GM21528 (cell line): Measurements from ENCODE around the gene ADAMTS14.
"Not testable (repeated sequence)": the region's sequence is repeated elsewhere in the genome, so short reads cannot be mapped to it uniquely, and the experiment has no call there.

Source experiments
- ATAC-seq: cut with Tn5 transposase; IDR thresholded peaks from one replicate; pipeline ENCODE4 v1.9.1; 2021; ENCODE audit warnings: mild to moderate bottlenecking, moderate library complexity; ENCODE audit not compliant: unreplicated experiment, low FRiP score

ADAMTS14 gene

DNA sequence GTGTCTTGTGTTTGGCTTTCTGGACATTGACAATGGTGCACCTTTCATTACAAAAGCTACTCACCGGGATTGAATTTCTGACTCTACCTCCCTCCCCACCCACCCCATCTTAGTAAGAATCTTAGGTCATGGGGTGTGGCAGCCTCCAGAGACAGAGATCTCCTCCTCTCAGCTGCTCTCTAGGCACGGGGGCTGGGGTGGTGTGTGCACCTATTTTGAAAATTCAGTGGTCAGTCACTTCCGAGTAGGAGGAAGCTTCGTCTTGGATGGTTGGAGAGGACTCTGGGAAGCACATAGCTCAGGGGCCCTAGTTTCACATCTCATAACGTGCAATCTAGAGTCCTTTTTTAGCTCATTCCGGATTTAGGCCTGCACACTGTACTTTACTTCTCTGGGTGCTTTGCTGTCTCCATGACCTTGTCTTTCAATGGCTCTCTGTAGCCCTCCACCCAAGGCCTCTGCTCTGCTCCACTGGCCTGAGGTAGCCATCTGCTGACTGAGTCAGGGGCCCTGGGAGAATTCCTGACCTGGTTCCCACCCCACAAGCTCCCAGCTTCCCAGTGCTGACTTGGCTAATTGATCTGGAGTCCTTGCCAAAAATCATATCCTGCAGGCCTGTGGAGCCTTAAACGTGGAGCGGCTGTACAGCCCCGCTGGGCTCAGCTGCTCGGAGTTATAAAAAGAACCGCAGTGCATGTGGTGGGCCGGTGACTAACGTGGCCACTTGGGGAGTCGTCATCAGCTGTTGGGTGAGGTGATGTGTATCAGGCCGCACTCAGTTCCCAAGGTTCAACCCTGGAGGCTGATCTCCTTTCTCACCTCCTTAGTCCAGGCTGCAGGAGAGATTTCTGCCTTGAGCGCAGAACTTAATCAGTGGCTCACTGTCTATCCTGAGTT is 19.3 kb upstream of the ADAMTS14 start:
- ATAC-seq = no peak

DNA sequence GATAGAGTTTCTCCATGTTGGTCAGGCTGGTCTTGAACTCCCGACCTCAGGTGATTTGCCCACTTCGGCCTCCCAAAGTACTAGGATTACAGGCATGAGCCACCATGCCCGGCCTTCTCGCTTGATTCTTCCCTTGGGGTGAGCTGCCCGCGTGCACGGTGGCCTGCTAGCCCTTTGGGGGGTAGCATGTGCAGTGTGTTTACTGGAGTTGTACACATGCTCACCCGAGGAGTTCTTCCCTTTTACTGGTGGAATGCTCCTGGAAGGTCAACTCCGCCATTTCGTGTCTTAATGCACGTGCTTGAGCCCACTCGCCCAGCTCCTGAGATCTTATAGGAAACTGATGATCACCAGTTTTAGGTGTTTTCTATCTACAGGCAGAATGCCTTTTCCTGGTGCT is 17.0 kb upstream of the ADAMTS14 start:
- no peak for ATAC-seq

DNA sequence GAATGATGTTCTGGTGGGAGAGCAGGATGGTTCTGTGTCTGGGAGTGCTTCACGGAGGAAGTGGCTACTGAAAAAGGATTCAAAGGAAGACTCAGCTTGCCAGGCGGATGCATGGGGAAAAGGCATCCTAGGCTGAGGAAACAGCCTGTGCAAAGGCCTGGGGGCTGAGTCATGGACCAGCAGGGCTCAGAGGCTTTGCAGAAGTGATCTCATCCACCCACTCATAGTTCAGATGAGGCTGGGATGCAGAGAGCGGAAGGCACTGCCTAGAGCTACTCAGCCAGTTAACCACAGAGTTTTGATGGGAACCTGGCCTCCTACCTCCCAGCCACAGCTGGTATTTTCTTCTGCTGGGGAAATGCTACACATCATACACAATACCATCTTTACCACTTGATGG is 15.8 kb upstream of the ADAMTS14 start:
- peak; percentile 68 for ATAC-seq

DNA sequence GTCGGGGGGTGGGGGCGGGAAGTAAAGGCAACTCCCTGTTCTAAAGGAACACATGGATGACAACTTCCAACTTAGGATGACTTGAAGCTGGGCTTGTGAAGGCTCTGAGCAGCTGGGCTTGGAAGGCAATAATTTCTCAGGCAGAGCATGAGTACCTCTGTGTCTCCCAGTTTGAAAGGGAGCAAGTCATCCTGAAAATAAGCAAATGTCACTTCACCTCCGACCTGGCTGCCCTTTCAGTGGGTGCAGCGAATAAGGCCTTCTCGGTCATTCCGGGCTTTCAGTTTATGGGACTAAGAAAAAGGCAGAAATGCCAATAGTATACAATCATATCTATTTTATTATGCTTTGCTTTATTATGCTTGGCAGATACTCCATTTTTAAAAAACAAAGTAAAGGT is 15.3 kb upstream of the ADAMTS14 start:
- no peak for ATAC-seq

DNA sequence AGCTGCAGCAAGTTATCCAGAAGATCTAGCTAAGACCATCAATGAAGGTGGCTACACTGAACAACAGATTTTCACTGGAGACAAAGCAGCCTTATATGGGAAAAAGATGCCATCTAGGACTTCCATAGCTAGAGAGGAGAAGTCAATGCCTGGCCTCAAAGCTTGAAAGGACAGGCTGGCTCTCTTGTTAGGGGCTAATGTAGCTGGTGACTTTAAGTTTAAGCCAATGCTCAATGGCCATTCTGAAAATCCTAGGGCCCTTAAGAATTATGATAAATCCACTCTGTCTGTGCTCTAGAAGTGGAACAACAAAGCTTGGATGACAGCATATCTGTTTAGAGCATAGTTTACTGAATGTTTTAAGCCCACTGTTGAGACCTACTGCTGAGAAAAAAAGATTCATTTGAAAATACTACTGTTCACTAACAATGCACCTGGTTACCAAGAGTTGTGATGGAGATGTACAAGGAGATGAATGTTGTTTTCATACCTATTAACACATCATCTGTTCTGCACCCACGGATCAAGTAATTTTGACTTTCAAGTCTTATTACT is 13.6 kb upstream of the ADAMTS14 start:
- ATAC-seq = no peak

DNA sequence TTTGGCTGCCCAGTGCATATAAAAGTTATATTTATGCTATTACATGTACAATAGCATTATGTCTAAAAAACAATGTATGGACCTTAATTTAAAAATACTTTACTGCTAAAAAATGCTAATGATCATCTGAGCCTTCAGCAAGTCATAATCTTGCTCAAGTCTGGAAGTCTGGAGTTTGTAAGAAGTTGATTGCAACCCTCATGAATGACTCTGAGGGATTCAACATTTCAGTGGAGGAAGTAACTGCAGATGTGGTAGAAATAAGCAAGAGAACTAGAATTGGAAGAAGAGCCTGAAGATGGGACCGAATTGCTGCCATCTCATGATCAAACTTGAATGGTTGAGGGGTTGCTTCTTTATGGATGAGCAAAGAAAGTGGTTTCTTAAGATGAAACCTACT is 13.0 kb upstream of the ADAMTS14 start:
- no peak for ATAC-seq

DNA sequence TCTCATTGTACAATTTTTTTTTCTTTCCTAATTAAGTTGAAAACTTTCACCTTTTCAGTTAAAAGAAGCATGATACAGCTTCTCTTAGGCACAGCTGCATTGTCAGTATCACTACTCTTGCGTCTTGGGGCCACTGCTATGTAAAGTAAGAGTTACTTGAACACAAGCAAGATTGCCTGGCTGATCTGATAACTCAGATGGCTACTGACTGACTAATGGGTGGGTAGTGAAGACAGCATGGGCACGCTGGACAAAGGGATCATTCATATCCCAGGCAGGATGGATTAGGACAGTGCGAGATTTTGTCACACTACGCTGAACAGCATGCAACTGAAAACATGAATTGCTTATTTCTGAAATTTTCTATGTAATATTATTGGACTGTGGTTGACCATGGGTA is 11.6 kb upstream of the ADAMTS14 start:
- ATAC-seq = no peak

DNA sequence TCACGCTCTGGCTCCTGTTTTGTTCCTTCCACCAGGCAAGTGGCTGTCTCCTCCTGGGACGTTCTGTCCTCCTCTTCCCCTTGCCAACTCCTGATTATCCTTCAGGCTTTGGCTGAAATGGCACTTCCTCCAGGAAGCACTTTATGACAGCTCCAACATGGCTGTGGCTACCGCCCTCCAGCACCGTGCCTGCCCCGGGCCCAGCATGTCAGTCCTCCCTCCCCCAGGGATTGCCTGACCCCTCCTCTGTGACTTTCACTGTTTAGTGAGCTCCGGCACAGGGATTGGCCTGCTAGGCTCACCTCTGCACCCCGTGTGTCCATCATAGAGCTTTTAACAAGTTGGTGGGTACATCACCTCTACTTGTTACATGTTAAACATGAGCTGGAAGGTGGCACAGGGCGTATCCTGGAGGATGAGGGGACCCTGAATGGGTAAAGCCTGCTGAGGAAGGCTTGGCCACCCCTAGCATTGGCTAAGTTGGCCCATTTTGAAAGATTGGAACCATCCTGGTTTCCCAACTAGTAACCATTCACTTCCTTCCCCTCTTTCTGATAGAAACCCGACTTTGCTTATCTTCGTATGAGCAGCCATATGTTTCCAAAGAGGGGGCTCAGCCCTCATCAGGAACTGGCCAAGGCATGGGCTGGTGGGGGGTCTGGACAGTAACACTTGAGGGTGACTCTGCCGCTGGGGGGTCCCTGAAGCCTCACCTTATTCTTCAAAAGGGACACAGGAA is 10.5 kb upstream of the ADAMTS14 start:
- no peak for ATAC-seq

DNA sequence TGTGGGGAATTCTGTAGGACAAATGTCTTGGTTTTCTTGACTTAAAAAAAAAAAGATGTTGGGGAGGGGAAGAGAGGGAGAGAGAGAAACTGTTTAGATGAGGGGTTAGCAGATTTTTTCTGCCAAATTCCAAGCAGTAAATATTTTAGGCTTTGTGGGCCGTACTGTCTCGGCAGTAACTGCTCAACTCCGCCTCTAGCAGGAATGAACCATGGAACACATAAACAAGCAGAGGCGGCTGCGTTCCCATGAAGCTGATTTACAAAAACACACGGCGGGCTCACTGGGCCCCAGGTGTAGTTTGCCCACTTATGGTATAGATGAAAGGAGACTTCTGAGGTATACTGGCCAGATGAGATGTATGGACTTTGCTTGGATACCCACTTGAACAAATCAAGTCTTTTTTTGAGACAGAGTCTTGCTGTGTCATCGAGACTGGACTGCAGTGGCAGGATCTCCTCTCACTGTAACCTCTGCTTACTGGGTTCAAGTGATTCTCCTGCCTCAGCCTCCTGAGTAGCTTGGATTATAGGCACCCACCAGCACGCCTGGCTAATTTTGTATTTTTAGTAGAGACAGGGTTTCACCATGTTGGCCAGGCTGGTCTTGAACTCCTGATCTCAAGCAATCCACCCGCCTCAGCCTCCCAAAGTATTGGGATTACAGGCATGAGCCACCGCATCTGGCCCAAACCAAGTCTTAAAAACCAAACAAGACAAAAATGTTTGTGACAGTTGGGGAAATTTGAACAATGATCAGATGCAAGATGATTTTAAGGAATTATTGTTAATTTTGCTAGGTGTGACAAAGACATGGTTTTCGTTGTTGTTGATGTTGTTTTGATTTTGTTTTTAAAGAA is 9.7 kb upstream of the ADAMTS14 start:
- ATAC-seq = no peak

DNA sequence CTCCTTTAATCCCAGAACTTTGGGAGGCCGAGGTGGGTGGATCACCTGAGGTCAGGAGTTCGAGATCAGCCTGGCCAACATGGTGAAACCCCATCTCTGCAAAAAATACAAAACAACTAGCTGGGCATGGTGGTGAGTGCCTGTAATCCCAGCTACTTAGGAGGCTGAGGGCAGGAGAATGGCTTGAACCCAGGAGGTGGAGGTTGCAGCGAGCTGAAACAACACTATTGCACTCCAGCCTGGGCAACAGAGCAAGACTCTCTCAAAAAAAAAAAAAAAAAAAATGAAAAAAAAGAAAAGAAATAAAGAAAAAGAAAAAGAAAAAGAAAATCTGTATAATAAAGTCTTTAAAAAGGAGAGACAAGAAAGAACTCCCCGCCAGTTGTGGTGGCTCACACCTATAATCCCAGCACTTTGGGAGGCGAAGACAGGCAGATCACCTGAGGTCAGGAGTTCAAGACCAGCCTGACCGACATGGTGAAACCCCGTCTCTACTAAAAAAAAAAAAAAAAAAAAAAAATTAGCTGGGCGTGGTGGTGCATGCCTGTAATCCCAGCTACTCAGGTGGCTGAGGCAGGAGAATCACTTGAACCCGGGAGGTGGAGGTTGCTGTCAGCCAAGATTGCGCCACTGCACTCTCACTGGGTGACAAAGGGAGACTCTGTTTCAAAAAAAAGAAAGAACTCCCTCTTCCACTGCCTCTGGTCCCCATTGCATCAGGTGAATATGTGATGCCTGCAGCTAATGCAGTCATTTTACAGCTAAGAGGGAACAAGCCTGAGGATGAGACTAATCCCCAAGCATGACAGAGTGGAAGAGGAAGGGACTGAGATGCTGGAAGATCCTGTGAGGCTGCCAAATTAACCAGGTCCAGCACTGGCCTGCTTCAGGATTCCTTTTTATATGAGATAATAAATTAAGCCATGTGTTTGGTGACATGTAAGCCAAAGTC is 8.6 kb upstream of the ADAMTS14 start:
- ATAC-seq = not testable (repeated sequence)

DNA sequence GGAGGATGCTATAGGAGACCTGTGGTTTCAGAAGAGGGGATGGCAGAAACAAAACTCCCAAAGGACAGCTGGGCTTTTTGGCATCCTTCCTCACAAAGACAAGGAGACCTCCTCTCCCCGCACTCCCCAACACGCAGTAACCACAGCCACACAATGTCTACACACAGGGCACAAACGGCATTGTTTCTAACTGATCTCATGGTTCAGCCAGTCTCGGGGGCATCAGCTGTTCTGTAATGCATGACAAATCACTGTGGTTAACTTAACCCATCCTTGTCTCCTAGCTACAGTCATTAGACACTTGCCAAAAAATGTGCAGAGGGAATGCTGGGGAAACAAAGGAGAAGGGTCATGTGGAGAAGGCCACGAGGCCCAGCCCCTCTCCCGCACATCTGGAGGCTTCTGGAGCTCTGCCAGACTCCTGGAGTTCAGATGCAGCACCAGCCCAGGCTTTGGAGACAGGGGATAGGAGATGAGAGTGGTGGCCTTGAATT is 7.6 kb upstream of the ADAMTS14 start:
- ATAC-seq = no peak

DNA sequence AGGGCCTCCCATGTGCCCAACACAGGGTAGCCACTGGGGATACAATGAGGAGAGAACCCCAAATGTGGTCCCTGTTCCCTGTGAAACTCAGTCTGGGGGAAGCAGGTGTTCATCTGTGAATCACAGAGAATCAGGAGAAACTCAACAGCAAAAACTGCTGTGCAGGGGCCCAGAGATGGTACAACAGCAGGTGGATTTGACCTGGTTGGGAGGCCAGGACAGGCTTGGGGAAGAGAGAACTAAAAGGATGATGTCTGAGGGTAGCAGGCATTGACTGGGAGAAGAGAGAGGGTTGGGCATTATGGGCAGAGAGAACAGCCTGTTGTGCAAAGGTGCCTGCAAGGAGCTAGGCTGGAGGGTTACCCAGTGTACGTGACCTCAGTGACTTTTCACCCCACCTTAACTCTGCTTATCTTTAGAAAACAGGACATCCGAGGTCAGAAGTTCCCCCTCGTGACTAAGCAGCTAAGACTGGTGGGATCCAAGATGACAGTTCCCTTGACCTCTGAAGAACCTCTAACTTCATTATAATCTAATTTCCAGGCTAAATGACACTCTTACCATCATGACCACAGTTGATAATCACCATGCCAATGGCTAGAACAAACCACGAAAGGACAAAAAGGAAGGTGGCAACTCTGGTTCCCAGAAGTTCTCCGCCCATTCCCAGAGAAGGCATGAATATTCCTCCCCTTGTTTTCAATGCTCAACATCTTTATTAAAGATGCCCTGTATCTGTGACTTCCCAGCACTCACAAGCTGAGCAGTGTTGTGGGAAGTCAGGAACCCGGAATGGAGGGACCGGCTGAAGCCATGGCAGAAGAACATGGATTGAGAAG is 5.1 kb upstream of the ADAMTS14 start:
- no peak for ATAC-seq

DNA sequence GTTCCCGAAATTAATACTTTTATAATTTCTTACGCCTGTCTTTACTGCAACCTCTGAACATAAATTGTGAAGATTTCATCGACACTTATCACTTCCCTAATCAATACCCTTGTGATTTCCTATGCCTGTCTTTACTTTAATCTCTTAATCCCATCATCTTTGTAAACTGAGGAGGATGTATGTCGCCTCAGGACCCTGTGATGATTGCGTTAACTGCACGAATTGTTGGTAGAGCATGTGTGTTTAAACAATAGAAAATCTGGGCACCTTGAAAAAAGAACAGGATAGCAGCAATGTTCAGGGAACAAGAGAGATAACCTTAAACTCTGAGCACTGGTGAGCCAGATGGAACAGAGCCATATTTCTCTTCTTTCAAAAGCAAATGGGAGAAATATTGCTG is 4.5 kb upstream of the ADAMTS14 start:
- not testable (repeated sequence) for ATAC-seq

DNA sequence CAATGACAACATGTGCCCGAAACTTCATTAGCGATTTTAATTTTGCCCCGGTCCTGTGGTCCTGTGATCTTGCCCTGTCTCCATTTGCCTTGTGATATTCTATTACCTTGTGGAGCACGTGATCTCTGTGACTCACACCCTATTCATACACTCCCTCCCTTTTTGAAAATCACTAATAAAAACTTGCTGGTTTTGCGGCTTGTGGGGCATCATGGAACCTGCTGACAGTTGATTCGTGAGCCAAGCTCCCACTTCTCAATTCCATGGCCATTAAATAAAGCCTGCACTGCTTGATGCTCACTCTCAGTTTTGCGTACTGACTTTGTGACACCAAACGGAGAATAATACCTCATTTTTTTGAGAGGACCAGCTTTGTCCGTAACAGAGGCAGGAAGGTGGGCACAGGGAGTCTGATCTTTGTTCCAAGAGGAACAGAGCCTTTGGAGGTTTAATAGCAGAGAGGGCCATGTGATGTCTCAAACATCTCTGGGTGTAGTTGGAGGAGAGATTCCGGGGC is 3.8 kb upstream of the ADAMTS14 start:
- no peak for ATAC-seq

DNA sequence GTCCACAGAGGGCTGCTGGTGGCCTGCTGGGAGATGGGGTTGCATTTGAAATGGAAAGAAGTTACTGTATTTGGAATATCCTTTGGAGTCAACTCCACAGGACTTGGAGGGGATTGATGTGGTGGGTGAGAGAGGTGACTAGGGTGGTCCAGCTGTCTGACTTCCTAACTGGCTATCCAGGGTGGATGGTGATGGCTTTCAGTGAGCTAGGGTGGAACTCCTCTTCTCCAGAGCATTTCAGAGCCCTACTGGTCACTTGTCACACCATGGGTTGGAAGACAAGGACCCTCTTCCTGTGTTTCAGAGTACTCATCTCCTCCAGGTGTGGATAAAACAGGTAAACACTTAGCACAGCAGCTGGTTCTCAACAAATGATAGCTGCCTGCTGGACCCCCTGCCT is 3.3 kb upstream of the ADAMTS14 start:
- ATAC-seq = no peak

DNA sequence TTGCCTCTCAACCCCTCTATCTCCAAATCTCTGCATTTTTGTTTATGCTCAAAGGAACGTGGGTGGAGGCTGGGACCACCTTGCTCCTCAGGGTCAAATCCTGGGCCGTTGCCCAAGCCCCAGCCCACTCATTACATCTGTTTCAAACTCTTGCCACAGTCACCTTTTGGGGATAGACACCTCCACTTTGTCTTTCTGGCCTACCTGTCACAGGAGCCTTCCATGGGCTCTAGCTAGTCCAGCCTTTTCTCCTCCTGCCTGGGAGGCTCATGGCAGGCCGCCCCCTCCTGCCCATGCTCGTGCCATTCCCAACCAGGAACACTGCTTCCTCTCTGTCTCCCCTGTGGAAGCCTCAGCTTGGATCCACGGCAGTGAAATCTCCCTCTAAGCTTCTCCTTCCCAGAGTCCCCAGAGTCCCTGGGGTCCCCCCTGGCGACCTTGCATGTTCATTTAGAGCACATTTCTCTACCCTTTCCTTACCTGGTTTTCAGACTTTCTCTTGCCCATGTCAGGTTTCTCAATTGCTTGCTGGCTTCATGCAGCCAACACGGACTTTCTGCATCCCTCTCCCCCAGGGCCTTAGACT is 2.5 kb upstream of the ADAMTS14 start:
- no peak for ATAC-seq

DNA sequence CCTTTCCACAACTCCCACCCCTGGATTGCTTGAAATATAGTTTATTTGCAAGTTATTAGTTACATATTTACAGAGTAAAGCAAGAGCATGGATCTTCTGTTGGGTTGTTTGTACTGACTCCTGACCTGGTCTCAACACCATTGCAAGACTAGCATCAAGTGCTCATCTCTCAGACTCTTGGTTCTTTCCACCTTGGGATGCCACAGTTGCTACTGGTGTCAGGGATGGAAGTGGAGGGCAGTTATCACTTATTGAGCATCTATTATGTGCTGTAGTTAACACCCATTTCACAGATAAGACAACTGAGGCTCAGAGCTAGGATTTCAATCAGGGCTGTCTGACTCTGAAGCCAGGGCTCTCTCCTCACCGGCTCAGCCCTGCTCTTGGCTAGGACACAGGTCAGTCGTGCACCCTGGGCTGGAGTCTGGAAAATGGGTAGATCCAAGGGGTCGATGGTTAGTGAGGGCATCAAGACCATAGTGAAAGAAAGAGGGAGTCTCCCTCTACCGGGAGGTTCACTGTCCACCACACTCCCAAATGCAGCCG is 614 bp upstream of the ADAMTS14 start:
- no peak for ATAC-seq
